H9 (cell line): ENCODE data around the gene KRT31. TPM values are rescaled to one million over a fixed set of nuclear protein-coding genes. Genes with fewer than 3 reads are reported as not detected.

Experiments
- DNase-seq: peaks from one replicate; pipeline ENCODE4 v3.0.0-alpha.2; 2017
- H2AFZ ChIP-seq: one replicate; pipeline ENCODE4 v1.6.1; 2013; ENCODE audit warnings: mild to moderate bottlenecking, low read length, control low read depth, moderate library complexity
- H2AK5ac ChIP-seq: 2 replicates; pipeline ENCODE4 v1.6.1; 2013; ENCODE audit warnings: low read length, control low read depth, mixed read lengths; ENCODE audit not compliant: insufficient read length
- H2BK120ac ChIP-seq: one replicate; pipeline ENCODE4 v1.6.1; 2013; ENCODE audit warnings: low read depth, mild to moderate bottlenecking, low read length, control low read depth, inconsistent platforms; ENCODE audit not compliant: poor library complexity, severe bottlenecking
- H2BK12ac ChIP-seq: 2 replicates; pipeline ENCODE4 v1.6.1; 2013; ENCODE audit warnings: low read length, control low read depth, mixed read lengths, low read depth; ENCODE audit not compliant: insufficient read length
- H2BK15ac ChIP-seq: 2 replicates; pipeline ENCODE4 v1.6.1; 2013; ENCODE audit warnings: low read depth, low read length, control low read depth
- H2BK20ac ChIP-seq: one replicate; pipeline ENCODE4 v1.6.1; 2013; ENCODE audit warnings: low read depth, mild to moderate bottlenecking, low read length, control low read depth, inconsistent platforms; ENCODE audit not compliant: poor library complexity, severe bottlenecking
- H2BK5ac ChIP-seq: 2 replicates; pipeline ENCODE4 v1.6.1; 2013; ENCODE audit warnings: low read length, control low read depth, mixed read lengths; ENCODE audit not compliant: insufficient read length
- H3K14ac ChIP-seq: 2 replicates; pipeline ENCODE4 v1.6.1; 2013; ENCODE audit warnings: low read length, control low read depth; ENCODE audit not compliant: insufficient read depth
- H3K18ac ChIP-seq: 2 replicates; pipeline ENCODE4 v1.6.1; 2013; ENCODE audit warnings: low read depth, mild to moderate bottlenecking, mixed read lengths, low read length, control low read depth; ENCODE audit not compliant: insufficient read length
- H3K23ac ChIP-seq: 2 replicates; pipeline ENCODE4 v1.6.1; 2013; ENCODE audit warnings: low read length, control low read depth, mixed read lengths, low read depth; ENCODE audit not compliant: insufficient read length
- H3K23me2 ChIP-seq: 2 replicates; pipeline ENCODE4 v1.6.1; 2013; ENCODE audit warnings: low read depth, mild to moderate bottlenecking, mixed read lengths, low read length, control low read depth; ENCODE audit not compliant: insufficient read length, poor library complexity, severe bottlenecking
- H3K27ac ChIP-seq: 2 replicates; pipeline ENCODE4 v1.5.1; 2013; ENCODE audit warnings: low read length, control low read depth, mixed read lengths, low read depth; ENCODE audit not compliant: insufficient read length
- H3K27me3 ChIP-seq: 2 replicates; pipeline ENCODE4 v1.6.1; 2013; ENCODE audit warnings: low read length, control low read depth, inconsistent platforms; ENCODE audit not compliant: insufficient read depth
- H3K4ac ChIP-seq: 2 replicates; pipeline ENCODE4 v1.6.1; 2013; ENCODE audit warnings: low read depth, mild to moderate bottlenecking, control low read depth, inconsistent platforms, low read length, moderate library complexity
- H3K4me1 ChIP-seq: 2 replicates; pipeline ENCODE4 v1.6.1; 2013; ENCODE audit warnings: low read length, control low read depth, inconsistent platforms; ENCODE audit not compliant: insufficient read depth
- H3K4me2 ChIP-seq: 2 replicates; pipeline ENCODE4 v1.6.1; 2013; ENCODE audit warnings: low read length, control low read depth, mixed read lengths; ENCODE audit not compliant: insufficient read length, insufficient read depth
- H3K56ac ChIP-seq: 2 replicates; pipeline ENCODE4 v1.6.1; 2013; ENCODE audit warnings: low read depth, mild to moderate bottlenecking, mixed read lengths, low read length, control low read depth; ENCODE audit not compliant: insufficient read length
- H3K79me1 ChIP-seq: 2 replicates; pipeline ENCODE4 v1.6.1; 2013; ENCODE audit warnings: low read depth, mild to moderate bottlenecking, moderate library complexity, low read length, control low read depth, inconsistent platforms; ENCODE audit not compliant: insufficient read depth, poor library complexity, severe bottlenecking
- H3K79me2 ChIP-seq: 2 replicates; pipeline ENCODE4 v1.6.1; 2013; ENCODE audit warnings: low read length, control low read depth, inconsistent platforms; ENCODE audit not compliant: insufficient read depth
- H3K9ac ChIP-seq: 2 replicates; pipeline ENCODE4 v1.6.1; 2013; ENCODE audit warnings: low read length, control low read depth, mixed read lengths; ENCODE audit not compliant: insufficient read length; ENCODE audit errors: extremely low read depth
- H3K9me3 ChIP-seq: one replicate; pipeline ENCODE4 v1.6.1; 2013; ENCODE audit warnings: low read depth, low read length, inconsistent platforms; ENCODE audit not compliant: control insufficient read depth
- H3T11ph ChIP-seq: one replicate; pipeline ENCODE4 v1.6.1; 2013; ENCODE audit warnings: mild to moderate bottlenecking, low read length, control low read depth, inconsistent platforms
- H4K20me1 ChIP-seq: one replicate; pipeline ENCODE4 v1.6.1; 2013; ENCODE audit not compliant: control insufficient read depth, insufficient read length, insufficient read depth
- H4K5ac ChIP-seq: 2 replicates; pipeline ENCODE4 v1.6.1; 2013; ENCODE audit warnings: low read depth, mild to moderate bottlenecking, mixed read lengths, low read length, control low read depth; ENCODE audit not compliant: insufficient read length
- H4K8ac ChIP-seq: replicated peaks from 2 replicates; pipeline ENCODE4 v1.6.1; 2013; ENCODE audit warnings: low read length, control low read depth, mixed read lengths, low read depth; ENCODE audit not compliant: insufficient read length
- H4K91ac ChIP-seq: 2 replicates; pipeline ENCODE4 v1.6.1; 2013; ENCODE audit warnings: low read depth, mild to moderate bottlenecking, moderate library complexity, mixed read lengths, low read length, control low read depth; ENCODE audit not compliant: insufficient read length
- H3K27ac Mint-ChIP-seq, 3 experiments: 2 replicates in 2 of 3; 3 replicates in 1 of 3; pipeline ENCODE4 v1.8.0; 2020 to 2021; ENCODE audit warnings: mixed read lengths in 3 of 3, mild to moderate bottlenecking in 1 of 3, moderate library complexity in 1 of 3
- H3K27me3 Mint-ChIP-seq: 2 replicates; pipeline ENCODE4 v1.8.0; 2021; ENCODE audit warnings: low read depth, mild to moderate bottlenecking, moderate library complexity, mixed read lengths
- H3K36me3 Mint-ChIP-seq, 3 experiments: 2 replicates in 2 of 3; 3 replicates in 1 of 3; pipeline ENCODE4 v1.8.0; 2020 to 2021; ENCODE audit warnings: low read depth in 3 of 3, mixed read lengths in 3 of 3; ENCODE audit not compliant: insufficient read depth in 1 of 3
- H3K4me1 Mint-ChIP-seq, 2 experiments: 2 replicates each; pipeline ENCODE4 v1.8.0; 2020; ENCODE audit warnings: mixed read lengths in 2 of 2
- H3K4me3 Mint-ChIP-seq, 2 experiments: 2 replicates in 1 of 2; 3 replicates in 1 of 2; pipeline ENCODE4 v1.8.0; 2020 to 2021; ENCODE audit warnings: mild to moderate bottlenecking in 2 of 2, mixed read lengths in 2 of 2, moderate library complexity in 1 of 2
- H3K9me3 Mint-ChIP-seq, 2 experiments: 2 replicates in 1 of 2; 3 replicates in 1 of 2; pipeline ENCODE4 v1.8.0; 2020; ENCODE audit warnings: mild to moderate bottlenecking in 2 of 2, mixed read lengths in 2 of 2, moderate library complexity in 1 of 2
- WGBS: extraction: QIAGEN DNeasy Blood & Tissue Kit; methylation state at CpG from one replicate; pipeline ENCODE4 v1.1.7; 2013; ENCODE audit warnings: missing lambda C conversion rate, low lambda C conversion rate, mixed read lengths; ENCODE audit not compliant: insufficient read length; ENCODE audit errors: extremely low coverage; 5-methylcytosine and 5-hydroxymethylcytosine counted together
- total RNA-seq: library from RNA; stranded (reverse); gene quantifications from 2 replicates; pipeline ENCODE4 v1.2.1, GENCODE V29; 2021
- TF ChIP-seq, protein P1 (sequence below): fragments of 200-600 bp; sonication (generic); conservative IDR thresholded peaks from 3 replicates; pipeline ENCODE4 v1.8.0; 2021; ENCODE audit warnings: antibody characterized with exemption, mild to moderate bottlenecking

Gene KRT31
- total RNA-seq, 1 experiment from 2014 or later = not detected

DNA sequence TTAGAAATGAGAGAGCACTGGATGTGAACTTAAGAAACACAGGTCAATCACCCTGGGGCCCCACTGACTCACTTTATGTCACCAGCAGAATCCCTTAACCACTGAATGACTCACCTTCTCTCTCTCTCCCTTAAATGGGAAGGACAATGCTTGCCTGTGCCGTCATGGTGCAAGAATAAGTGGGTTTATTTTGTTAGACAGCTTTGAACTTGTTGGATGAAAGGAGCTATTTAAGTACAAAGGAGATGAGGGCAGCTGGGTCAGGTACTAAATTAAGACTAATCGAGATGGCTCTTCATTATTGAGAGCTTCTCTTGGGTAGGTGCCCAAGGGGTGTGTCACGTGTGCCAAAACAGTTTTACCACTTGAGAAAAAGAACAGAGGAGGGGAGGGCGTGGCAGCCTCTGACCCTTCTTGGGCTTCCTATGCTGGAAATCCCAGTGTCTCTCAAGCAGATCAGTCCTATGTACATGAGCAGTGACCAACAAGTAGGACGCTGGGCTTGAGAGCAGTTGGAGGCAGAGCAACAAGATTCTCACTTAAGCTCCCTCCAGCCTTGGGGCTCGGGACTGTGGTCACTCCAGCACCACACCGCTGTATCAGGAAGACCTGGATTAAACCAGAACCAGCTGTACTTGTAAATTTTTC lies 6.7 kb upstream of the KRT31 start:
- H3K79me2 ChIP-seq = no peaks in the 10 kb centered on the region
- Mint-ChIP-seq H3K9me3 (no peaks in the 10 kb centered on the region), H3K36me3 (no peaks in the 10 kb centered on the region), H3K4me1 (peaks cover 4% of the 10 kb centered on the region in 2 experiments; a peak in 3 of 4 replicates), H3K27me3 (peaks cover 7% of the 10 kb centered on the region), H3K27ac (peak overlapping the region in 1 of 3 experiments; percentile 10; a peak in 1 of 7 replicates), H3K4me3 (no peak overlapping the region)
- no peaks in the 10 kb centered on the region for H3K23me2 ChIP-seq
- no peak overlapping the region for H2BK20ac ChIP-seq
- TF ChIP-seq, protein P1, sequence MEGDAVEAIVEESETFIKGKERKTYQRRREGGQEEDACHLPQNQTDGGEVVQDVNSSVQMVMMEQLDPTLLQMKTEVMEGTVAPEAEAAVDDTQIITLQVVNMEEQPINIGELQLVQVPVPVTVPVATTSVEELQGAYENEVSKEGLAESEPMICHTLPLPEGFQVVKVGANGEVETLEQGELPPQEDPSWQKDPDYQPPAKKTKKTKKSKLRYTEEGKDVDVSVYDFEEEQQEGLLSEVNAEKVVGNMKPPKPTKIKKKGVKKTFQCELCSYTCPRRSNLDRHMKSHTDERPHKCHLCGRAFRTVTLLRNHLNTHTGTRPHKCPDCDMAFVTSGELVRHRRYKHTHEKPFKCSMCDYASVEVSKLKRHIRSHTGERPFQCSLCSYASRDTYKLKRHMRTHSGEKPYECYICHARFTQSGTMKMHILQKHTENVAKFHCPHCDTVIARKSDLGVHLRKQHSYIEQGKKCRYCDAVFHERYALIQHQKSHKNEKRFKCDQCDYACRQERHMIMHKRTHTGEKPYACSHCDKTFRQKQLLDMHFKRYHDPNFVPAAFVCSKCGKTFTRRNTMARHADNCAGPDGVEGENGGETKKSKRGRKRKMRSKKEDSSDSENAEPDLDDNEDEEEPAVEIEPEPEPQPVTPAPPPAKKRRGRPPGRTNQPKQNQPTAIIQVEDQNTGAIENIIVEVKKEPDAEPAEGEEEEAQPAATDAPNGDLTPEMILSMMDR = no peak
- H3K18ac ChIP-seq = no peak overlapping the region
- H3K79me1 ChIP-seq = no peaks in the 10 kb centered on the region
- H3K27me3 ChIP-seq = no peaks in the 10 kb centered on the region
- no peak overlapping the region for H3K23ac ChIP-seq
- H2AK5ac ChIP-seq = no peak overlapping the region
- no peak overlapping the region for H3K9ac ChIP-seq
- H2BK15ac ChIP-seq = no peak overlapping the region
- H2BK120ac ChIP-seq = no peak overlapping the region
- no CpG with 5 or more reads among the region's 7 CpGs for WGBS
- no peak for DNase-seq
- H3K27ac ChIP-seq = no peak overlapping the region
- H3K14ac ChIP-seq = no peak overlapping the region
- H3K4me2 ChIP-seq = no peak overlapping the region
- H4K91ac ChIP-seq = no peak overlapping the region
- H2BK12ac ChIP-seq = no peak overlapping the region
- no peak overlapping the region for H3T11ph ChIP-seq
- H4K8ac ChIP-seq = no peak overlapping the region
- H3K9me3 ChIP-seq = no peaks in the 10 kb centered on the region
- no peak overlapping the region for H2AFZ ChIP-seq
- no peak overlapping the region for H3K4ac ChIP-seq
- no peak overlapping the region for H3K56ac ChIP-seq
- 0 out of 2 replicates have a peak, but pooled peaks cover 2% of the 10 kb centered on the region for H3K4me1 ChIP-seq
- H2BK5ac ChIP-seq = no peak overlapping the region
- no peaks in the 10 kb centered on the region for H4K20me1 ChIP-seq
- H4K5ac ChIP-seq = no peak overlapping the region
